GM20000 (cell line): ENCODE data around the gene DDX19B.
"Not testable (repeated sequence)": the region's sequence is repeated elsewhere in the genome, so short reads cannot be mapped to it uniquely, and the experiment has no call there.

Source experiments
- DNase-seq: peaks from one replicate; pipeline ENCODE4 v3.0.0; 2012; ENCODE audit warnings: low spot score
- CTCF ChIP-seq: IDR thresholded peaks from 2 replicates; pipeline ENCODE4 v1.5.1; 2012; ENCODE audit warnings: mild to moderate bottlenecking, control low read depth; ENCODE audit errors: extremely low read depth, missing control alignments

The DDX19B gene

GRCh38 chr16:70294385-70295025, 4.5 kb upstream of the DDX19B start:
- no peak for DNase-seq
- TF ChIP-seq CTCF, result no peak

GRCh38 chr16:70295634-70296033, 3.4 kb upstream of the DDX19B start:
- TF ChIP-seq CTCF, result no peak
- no peak for DNase-seq

GRCh38 chr16:70301121-70301520, 2.1 kb downstream of the DDX19B start:
- no peak for TF ChIP-seq CTCF
- no peak for DNase-seq

- TF ChIP-seq CTCF, result no peak
- DNase-seq, result no peak
Measured at GRCh38 chr16:70302745-70303144, 3.8 kb downstream of the DDX19B start.

- TF ChIP-seq CTCF, result no peak
- no peak for DNase-seq
Measured at GRCh38 chr16:70304892-70305448, 6.0 kb downstream of the DDX19B start.

- DNase-seq, result no peak
- TF ChIP-seq CTCF, result no peak
Measured at GRCh38 chr16:70306880-70307279, 7.9 kb downstream of the DDX19B start.

GRCh38 chr16:70307726-70308125, 8.7 kb downstream of the DDX19B start:
- DNase-seq, result not testable (repeated sequence)

GRCh38 chr16:70320121-70320520, 21.1 kb downstream of the DDX19B start:
- no peak for TF ChIP-seq CTCF

More at GRCh38 chr16:70320121-70320520, 21.1 kb downstream of the DDX19B start:
- DNase-seq, result no peak
